NB4 (cell line): ENCODE data around the gene ENTPD3.
A peak's percentile ranks its signal among the peaks of the same experiment; 100 is the strongest.

Experiments
- DNase-seq: peaks from one replicate; pipeline ENCODE4 v3.0.0; 2010; ENCODE audit warnings: low read depth
- H3K4me3 ChIP-seq: one replicate; pipeline ENCODE4 v1.5.1; 2011; ENCODE audit warnings: mild to moderate bottlenecking, low read depth, low read length, moderate library complexity
- CTCF ChIP-seq: IDR thresholded peaks from one replicate; pipeline ENCODE4 v1.5.1; 2012; ENCODE audit warnings: low read depth, low read length
- MAX ChIP-seq: IDR thresholded peaks from 2 replicates; pipeline ENCODE4 v1.6.1; 2011; ENCODE audit warnings: low read depth, low read length
- MYC ChIP-seq: IDR thresholded peaks from 2 replicates; pipeline ENCODE4 v1.6.1; 2011; ENCODE audit warnings: low read depth, low read length
- POLR2A ChIP-seq: IDR thresholded peaks from 2 replicates; pipeline ENCODE4 v1.6.1; 2011; ENCODE audit warnings: mild to moderate bottlenecking; ENCODE audit not compliant: insufficient read length; ENCODE audit errors: extremely low read depth

ENTPD3 gene

GRCh38 chr3:40452057-40452456 is 65.1 kb downstream of the ENTPD3 start:
- DNase-seq, result no peak
- TF ChIP-seq MYC (no peak), CTCF (no peak), POLR2A (no peak), MAX (no peak)
- H3K4me3 ChIP-seq, result peak overlapping the region; percentile 79

GRCh38 chr3:40452562-40452875 is 65.5 kb downstream of the ENTPD3 start:
- DNase-seq, result no peak
- peak overlapping the region; percentile 79 for H3K4me3 ChIP-seq
- TF ChIP-seq CTCF (no peak), POLR2A (no peak), MAX (no peak), MYC (no peak)

GRCh38 chr3:40452876-40453730 is 66.1 kb downstream of the ENTPD3 start:
- peak; percentile 43; the same call in 1 of the 2 replicates for TF ChIP-seq MAX
- peak; percentile 61 for TF ChIP-seq POLR2A
- TF ChIP-seq MYC, result peak; percentile 32; the same call in 1 of the 2 replicates
- TF ChIP-seq CTCF, result no peak
- peak; percentile 99 for DNase-seq
- peak overlapping the region; percentile 79 for H3K4me3 ChIP-seq

- H3K4me3 ChIP-seq, result peak overlapping the region; percentile 79
- TF ChIP-seq MYC (no peak), CTCF (no peak), POLR2A (no peak)
- DNase-seq, result no peak
Observed at GRCh38 chr3:40453933-40454332, 66.9 kb downstream of the ENTPD3 start.

GRCh38 chr3:40455328-40455727 is 68.3 kb downstream of the ENTPD3 start:
- no peak for DNase-seq
- TF ChIP-seq POLR2A (no peak), MAX (no peak), CTCF (no peak), MYC (no peak)
- H3K4me3 ChIP-seq, result no peak overlapping the region
